ENCODE data around the gene SMPDL3A.

GRCh38 chr6:122792766-122793165 is 3.7 kb downstream of the SMPDL3A start:
- TF ChIP-seq CTCF (IDR thresholded peaks at IDR 0.05) (no peak), POLR2A (IDR thresholded peaks at IDR 0.05) (no peak)

All from thyroid gland (tissue), 4 donors.